GM21576 (cell line): ENCODE data around the gene CMTM7.
"Not testable (repeated sequence)": the region's sequence is repeated elsewhere in the genome, so short reads cannot be mapped to it uniquely, and the experiment has no call there.

Experiments used
- ATAC-seq: cut with Tn5 transposase; IDR thresholded peaks from one replicate; pipeline ENCODE4 v1.9.1; 2021; ENCODE audit warnings: mild to moderate bottlenecking, moderate library complexity; ENCODE audit not compliant: unreplicated experiment

Gene CMTM7

DNA sequence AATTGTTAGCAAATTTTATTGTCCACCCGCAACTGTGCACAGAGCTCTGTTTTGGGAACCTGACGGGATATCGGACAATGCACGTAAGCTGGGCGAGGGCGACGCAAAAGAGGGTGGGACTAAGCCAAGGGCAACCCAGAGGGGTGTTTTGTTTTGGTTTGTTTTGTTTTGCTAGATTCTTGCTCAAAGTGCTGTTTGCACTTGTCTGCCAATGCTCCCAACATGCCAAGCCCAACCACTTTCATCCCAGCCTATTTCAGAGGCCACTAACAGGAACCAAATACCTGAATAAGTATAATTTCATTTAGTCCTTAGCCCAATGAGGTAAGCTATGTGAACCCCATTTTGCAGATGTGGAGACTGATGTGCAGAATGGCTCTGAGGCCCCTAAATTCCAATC lies 9.7 kb upstream of the CMTM7 start:
- ATAC-seq, result no peak

DNA sequence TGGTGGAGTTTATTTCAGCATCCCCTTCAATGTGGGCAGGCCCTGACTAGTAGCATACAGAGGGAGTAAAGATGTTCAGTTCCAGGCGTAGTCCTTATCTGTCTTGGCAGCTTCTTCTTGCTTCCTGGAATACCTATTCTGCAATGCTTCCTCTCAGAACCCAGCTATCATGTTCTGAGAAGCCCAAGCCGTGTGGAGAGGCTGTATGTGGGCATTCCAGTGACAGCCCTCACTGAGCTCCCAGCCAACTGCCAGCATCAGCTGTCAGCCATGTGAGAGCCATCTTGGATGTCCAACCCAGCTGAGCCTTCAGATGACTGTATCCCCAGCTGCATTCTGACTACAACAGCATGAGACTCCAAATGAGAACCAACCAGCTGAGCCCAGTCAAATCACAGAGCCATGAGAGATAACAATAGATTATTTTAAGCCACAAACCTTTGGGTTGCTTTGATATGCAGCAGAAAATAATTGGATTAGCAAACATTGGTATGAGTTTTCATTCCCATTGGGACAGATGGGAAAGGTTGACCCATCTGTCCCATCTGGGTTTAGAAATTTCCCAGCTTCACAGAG lies 8.4 kb upstream of the CMTM7 start:
- no peak for ATAC-seq

DNA sequence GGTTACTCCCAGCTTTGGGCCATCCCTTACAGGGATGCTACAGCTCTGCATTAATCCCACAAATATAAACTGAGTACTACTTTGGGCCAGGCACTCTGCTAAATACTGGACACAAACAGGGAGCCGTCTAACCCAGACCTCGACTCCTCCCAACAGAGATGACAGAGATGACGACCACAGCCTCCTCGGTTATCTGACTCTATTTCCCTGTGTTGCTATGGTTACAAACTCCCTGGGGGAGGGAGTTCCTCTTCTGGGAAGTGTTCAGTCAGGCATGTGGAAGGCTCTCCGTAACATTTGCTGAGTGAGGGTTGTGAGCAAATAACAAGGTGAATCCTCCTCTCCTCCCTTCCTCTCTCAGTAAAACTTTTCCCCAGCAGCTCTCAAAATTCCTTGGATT lies 6.7 kb upstream of the CMTM7 start:
- ATAC-seq, result no peak

DNA sequence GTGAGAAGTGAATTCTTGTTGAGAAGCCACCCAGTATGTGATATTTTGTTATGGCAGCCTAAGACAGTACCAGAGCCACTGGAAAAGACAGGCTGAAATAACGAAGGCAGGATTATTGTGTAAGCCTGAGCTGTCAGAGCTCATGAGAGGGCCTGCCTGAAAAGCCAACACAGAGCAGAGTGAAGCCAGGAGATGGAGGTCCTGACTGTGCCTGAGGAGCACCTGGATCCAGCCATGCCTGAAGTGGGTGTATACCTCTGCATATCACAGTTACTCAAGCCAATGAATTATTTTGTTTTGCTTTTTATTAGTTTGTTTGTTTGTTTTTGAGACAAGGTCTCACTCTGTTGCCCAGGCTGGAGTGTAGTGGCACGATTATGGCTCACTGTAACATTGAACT lies 4.1 kb upstream of the CMTM7 start:
- ATAC-seq, result no peak

DNA sequence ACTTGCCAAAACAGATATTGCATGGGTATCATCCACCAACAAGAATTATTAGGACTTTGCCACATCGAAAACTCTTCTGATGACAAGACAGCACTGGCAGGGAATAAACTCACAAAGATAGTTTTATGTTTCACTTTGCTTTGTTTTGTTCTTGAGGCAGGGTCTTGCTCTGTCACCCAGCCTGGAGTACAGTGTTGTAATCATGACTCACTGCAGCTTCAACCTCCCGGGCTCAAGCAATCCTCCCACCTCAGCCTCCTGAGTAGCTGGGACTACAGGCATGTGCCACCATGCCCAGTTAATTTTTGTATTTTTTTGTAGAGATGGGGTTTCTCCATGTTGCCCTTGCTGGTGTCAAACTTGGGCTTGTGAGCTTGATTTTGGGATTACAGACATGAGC lies 2.1 kb upstream of the CMTM7 start:
- not testable (repeated sequence) for ATAC-seq

DNA sequence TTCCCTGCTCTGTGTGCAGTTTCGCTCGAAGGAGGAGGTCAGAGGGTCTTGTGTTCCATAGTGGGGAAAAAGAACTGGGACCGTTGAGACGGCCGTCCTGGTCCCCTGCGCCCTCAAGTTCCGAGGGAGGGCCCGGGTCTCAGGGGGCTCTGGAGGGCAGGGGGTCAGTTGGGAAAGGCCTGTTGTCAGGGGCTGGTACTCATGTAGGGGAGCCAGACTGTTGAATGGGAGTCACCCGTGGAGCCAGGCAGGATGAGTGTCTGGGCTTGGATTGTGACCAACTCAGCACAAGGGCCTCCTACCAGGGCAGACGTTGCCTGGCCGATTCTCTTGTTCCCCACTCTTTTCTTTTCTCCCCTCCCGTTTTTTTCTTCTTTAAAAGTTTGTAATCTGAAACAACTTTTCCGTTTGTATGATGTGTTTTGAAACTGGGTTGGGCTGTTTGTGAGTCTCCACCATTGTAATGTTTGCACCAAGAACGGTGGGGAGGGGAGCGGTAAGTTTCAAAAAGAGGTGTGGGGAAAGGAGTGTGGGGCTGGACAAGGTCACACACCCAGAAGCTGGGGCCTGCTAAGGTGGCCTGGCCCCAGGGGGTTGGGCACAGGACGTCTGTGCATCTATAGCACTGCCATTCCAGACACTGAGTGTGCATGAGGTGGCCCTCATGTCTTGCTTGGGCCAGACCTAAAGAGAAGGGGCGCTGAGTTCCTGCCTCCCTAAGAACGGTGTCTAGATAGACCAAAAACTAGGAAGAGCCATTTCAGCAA lies 1.1 kb downstream of the CMTM7 start:
- peak; percentile 11 for ATAC-seq

DNA sequence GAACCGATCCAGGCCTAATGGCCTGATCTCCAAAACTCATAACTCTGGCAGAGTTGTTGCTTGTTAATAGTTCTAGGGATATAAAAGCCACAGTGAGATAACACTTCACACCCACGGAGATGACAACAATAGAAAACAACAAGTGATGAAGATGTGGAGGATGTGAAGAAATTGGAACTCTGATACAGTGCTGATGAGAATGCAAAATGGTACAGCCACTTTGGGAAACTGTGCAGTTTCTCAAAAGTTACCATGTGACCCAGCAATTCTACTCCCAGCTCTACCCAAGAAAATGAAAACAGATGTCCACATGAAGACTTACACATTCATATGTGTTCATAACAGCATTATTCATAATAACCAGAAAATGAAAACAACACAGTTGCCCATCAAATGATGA lies 3.8 kb downstream of the CMTM7 start:
- no peak for ATAC-seq

DNA sequence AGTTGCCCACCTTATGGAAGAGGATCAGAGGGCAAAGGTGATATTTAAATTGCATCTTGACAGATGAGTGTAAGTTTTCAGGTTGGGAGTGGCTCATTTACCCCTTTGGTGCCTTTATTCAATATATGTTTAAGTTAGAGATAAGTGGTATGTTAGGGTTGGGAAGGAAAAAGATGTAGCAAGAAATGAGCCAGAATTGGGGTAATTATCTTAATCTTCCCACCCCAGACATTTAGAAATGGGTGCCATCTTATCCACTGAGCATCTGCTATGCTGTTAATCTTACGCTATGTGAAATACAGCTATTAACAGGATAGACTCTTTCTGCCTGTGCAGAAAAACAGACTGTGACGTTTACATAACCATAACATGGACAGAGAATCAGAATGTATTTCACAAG lies 6.3 kb downstream of the CMTM7 start:
- no peak for ATAC-seq

DNA sequence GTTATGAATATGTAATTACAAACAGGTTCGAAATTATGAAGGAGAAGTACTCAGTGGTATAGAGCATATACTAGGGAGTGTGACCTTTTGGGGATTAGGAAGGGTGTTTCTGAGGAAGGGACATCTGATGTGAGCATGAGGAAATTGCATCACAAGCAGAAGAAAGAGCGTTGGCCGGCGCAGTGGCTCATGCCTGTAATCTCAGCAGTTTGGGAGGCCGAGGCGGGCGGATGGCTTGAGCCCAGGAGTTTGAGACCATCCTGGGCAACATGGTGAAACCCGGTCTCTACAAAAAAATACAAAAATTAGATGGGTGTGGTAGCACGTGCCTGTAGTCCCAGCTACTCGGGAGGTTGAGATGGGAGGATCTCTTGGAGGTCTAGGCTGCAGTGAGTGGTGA lies 6.9 kb downstream of the CMTM7 start:
- no peak for ATAC-seq

DNA sequence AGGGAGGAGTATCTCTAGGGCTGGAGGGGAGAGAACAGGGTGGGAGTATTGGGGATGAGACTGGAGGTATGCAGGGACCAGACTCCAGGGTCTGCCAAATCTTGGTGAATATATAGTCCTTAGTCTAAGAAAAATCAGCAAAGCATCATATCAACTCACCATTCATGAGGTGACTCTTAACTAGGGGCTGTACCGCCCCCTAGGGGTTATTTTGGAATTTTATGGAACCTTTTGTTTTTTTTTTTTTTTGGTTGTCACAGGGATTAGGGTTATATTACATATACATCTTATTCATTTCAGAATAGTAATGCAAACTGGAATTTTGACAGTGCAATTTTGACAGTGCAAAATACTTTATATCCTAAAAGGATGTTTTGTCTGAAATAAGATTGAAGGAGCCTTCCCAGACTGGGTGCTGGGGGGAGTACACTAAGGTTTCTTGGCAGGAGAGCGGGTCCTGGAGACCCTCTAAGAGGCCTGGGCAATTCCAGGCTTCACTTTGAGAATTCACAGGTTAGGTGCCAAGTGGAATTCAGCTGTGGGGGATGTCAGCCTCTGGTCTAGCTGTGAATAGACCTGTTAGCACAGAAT lies 7.5 kb downstream of the CMTM7 start:
- no peak for ATAC-seq

DNA sequence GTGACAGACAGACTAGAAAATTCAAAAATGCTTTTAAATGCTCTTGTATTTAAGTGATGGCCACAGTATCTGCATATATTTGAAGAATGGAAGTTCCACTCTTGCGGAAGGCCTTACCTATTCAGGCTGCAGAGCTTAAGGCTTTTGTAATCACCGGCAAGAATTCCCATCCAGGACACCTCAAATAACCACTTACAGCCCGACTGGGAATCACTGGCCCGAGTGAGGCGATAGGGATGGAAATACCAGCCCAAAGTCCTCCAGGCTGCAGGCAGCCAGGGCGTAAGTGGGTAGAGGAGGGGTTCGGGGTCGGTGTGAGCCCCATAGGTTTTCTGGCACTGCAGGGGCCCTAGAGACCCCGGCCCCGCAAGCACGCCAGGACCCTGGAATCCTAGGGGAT lies 9.5 kb downstream of the CMTM7 start:
- no peak for ATAC-seq

DNA sequence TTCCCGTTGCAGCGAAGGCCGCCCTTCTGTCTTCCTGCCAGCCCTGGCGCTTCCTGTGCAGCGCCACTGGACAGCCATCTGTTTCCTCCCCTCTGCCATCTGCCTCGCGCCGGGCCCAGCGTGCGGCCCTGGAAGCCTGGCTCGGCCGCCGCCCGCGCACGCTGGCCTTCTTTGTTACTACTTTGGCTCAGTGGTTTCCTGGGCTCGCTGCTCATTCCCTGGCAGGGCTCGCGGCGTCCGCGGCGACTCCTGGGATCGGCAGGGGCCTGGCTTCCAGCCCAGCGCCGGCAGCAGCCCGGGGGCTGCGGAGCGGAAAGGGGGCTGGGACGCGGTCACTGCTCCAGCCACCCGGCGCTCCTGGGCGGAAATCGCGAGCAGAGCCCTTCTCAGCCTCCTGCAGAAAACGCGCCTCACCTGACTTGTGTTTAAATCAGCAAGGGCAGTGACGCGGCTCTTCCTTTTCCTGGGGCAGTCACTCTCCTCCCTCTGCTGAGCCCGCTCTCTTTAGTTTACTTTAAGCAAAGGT lies 10.0 kb downstream of the CMTM7 start:
- ATAC-seq, result peak; percentile 77

DNA sequence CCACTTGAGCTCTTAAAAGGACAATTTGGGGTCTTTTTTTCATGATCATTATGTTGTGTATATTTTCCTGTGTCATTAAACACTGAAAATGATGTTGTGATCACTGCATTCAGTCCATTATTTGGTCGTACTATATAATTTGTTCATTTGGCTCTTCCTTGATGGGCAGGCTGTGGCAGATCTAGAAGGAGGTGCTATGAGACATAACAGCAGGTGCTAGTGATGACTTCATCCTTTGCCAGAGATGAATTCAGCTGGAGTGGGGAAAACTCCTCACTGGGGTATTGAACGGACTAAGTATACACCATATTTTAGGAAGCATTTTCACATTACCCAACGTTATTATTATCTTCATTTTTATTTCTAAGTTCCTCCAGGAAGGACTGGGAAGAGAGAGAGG lies 12.0 kb downstream of the CMTM7 start:
- ATAC-seq, result no peak

DNA sequence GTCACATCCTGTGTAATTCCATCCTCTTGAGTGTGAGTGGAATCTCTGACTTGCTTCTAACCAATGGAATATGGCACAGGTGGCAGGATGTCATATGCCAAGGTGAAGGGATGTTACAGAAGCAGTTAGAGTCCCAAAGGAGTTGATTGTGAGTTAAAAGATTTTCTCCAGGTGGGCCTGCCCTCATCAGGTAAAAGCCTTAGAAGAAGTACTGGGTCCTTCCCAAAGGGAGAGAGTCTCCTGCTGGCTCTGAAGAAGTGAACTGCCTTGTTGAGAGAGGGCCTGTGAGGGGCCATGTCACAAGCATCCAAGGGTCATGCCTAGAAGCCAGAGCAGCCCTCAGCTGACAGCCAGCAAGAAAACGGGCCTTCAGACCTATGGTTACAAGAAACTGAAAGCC lies 13.1 kb downstream of the CMTM7 start:
- ATAC-seq, result no peak

DNA sequence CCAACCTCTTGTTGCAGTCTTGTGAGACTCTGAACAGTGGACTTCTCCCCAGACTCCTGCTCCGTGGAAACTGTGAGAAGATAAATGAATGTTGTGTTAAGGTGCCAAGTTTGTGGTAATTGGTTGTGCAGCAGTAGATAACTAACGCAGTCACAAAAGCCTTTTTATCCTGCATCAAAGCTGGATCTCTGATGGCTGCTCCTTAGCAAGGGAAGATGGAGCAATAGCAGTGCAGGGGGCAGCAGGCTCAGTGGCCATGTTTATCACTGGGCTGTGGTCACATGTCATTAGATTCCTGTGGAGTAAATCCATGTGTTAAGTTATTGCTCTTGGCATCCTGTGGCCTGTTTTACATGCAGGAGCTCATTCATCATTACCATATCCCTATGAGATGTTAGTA lies 13.5 kb downstream of the CMTM7 start:
- no peak for ATAC-seq

DNA sequence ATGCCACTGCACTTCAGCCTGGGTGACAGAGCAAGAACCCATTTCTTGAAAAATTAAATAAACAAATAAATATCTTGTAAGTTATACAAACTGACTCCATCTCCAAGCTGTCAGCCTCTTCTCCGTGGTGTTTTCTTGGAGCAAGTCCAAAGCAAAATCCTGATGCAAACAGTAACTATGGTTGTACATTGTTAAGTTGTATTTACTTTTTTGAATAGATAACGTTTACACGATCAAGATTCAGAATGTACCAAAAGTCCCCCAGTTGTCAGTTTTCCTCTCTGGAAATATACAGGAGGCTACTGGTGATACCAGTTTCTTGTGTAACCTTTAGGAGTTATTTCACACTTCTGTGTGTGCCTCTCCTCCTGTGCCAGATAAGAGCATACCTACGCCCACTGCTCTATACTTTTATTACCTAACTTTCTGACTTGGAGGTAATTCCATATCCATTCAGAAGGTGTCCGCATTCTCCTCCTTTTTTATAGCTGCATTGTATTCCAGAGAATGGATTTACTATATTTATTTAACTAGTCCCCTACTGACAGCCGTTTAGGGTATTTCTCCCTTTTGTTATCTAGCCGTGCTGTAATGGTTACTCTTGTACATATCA lies 14.2 kb downstream of the CMTM7 start:
- ATAC-seq, result no peak

DNA sequence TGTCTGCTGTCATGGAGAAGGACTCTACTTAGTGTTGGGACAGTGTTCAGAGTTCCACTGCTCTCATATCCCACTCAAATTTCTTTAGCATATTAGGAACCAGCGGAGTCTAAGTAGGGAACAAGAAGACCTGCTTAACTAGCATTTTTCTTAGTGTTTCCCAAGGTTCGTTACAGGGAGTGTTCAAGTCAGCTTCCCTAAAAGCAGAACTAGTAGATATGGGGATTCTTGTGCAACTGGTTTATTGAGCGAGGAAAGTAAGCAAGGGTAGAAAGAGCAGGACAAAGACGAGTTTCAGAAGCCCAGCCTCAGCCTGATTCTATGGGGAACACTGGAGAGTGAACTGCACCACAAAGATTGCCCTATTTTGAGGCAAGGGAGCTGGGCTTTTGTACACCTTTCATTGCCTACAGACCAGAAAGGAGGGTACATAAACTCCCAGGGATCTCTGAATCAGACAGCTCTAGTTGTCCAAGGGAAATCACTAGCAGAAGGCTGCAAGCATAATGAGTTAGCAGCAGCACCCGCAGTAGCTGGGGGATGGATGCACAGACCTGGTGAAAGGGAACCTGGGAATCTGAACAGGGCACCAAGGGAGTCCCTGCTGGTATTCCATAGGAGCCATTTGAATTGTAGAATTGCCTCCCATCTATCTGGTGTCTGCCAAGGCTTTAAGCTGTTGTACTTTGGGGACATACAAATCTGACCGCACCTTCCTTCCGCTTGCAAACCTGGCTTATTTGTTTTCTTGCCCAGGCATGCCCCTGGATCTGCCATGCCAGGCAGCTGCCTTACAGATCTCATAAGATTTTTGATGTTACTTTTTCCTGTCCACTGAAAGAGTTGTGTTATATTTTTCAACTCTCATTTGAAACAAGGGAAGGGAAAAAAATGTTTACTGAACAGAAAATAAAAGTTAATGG lies 15.1 kb downstream of the CMTM7 start:
- ATAC-seq, result no peak

DNA sequence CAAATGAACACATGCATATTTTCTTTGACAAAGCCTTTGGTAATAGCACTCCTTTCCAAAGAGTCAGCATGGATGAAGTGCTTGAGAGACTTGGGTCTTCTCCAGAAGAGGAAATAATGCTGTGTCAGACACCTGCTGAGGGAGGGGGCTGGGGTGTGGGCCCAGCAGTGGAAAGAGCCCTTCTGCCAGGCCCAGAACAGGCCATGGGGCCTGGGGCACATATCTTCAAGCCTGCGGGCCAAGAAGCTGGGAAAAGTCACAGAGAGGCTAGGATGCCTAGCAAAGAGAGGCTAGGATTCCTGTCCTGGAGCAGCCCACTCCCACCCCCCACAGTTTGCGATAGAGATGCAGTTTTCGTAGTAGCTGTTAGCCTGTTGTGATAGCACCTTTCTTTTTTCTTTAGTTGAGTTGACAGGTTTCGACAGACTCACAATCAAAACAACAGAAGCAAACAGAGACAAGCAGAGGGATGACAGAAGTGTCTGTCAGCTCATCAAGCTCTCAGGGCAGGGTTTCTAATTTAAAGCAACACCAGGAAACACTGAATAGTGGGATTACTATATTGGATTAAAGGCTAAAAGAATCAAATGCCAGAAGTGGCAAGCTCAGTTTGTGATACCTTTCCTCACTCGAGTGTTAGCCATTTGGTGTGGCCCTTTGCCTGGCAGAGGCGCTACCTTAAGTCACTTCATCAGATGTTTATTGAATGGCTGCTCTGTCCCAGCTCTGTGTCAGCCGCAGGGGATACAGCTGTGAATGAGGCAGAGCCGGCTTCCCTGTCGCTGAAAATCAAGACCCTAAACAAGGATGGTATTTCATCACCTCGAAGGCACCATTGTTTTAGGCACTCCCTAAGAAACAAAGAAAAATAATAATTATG lies 19.0 kb downstream of the CMTM7 start:
- no peak for ATAC-seq

DNA sequence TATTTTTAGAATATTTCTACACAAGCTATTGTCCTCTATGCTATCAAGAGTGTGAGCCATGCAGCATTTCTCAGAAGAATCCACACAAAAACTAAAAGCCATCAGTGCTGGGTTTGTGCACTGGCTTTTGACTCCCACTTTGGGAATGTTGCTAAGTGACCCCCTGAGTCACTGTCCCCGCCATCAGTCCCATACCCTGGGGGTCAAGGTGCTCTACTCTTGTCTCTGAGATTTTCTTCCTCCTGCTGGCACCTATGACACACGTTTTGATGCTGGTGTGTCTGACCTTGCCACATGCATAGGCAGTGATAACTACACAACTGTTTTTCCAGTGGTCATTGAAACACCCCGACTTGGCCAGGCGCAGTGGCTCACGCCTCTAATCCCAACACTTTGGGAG lies 19.8 kb downstream of the CMTM7 start:
- no peak for ATAC-seq

DNA sequence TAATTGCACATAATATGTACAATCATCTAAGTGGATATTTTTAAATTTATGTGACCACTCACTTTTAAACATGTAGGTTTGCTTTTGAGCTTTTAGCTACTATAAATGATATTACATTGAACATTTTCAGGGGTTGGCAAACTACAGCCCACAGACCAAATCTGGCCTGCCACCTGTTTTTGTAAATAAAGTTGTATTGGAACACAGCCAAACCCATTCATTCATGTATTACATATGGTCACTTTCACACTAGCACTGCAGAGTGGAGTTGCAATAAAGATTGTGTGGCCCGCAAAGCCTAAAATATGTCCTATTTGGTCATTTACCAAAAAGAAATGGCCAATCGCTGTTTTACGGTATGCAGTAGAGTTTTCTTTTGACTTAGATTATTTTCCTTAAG lies 21.2 kb downstream of the CMTM7 start:
- ATAC-seq, result no peak
